ENCODE measurements around the gene FUZ.
A peak's percentile ranks its signal among the peaks of the same experiment; 100 is the strongest.

Gene FUZ

DNA sequence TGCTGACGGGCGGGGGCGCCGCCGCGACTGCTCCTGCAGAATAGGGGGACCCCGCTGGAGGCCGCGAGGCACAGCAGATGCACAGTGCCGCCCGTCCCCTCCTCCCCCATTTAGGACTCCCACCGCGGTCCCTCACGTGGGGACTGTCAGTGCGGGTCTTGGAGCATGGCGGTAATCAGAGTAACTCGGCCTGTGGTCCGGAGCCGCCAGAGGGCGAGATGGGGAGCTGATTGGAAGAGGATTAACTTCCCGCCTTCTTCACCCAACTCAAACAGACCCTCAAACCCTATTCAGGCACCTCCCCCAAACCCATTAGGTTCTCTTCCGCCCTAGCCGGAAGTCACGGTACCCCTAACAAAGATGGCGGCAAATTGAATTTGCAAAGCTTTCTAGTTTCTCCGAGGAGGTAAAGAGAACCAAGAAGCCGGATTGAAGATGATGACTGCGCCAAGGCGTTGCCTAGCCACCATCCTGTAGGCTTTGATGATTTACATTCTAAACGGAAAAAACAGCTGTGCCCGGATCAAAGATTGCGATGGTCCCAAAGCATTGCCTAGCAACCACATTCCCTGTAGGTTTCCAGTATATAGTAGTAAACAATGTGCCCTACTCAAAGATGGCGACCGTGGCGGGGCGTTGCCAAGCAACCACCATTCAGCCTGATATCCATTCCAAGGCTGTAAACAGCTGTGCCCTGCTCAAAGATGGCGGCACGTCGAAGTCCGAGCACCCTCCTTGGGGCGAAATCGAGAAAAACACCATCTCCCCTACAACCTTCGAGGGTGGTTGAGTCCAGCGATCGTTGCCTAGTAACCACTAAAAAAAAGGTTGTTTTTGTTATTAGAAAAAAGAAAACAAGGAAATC, at the start of gene FUZ:
TSS of gene FUZ (minus strand) at position 296 of the 865 bp plus-strand sequence. CDS start at position 110, 186 bp downstream.
- DNase-seq: peak; percentile 99

DNA sequence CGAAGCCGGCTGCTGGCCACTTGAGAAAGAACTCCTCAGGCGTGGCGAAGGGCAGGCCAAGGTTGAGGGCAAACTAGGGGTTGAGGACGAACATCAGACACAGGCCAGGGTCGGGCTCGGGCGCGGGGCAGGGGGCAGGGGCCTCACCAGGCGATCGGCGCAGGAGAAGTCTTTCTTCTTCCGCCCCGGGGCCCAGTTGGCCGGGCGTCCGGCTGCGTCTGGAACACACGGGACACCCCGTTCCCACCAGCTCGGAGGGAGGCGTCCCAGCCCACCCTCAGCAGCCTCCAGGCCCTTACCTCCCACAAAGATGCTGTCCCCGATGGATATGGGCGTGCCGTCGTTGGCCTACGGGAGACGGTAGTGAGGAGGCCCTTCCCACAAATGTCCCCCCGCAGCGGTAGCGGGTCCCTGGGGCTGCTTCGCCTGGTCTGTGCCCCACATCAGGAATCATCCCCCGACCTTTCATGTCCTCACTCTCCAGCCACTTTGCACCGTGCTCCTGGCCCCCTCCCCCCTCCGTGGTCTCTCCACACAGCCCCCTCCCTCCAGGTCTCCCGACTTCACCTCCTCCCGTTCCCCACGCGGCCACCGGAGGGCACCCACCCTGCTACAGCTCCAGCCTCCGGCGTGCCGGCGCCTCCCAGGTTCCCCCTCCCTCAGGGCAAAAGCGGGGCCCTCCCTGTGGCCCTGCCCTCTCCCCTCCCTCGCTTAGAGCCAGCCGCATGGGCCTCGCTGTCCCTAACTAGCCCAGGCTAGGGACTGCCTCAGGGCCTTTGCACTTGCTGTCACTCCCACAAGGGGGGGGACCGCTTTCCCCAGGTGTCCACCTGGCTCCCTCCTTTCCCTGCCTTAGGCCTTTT, 49.5 kb upstream of the FUZ start:
- no peak for DNase-seq

DNA sequence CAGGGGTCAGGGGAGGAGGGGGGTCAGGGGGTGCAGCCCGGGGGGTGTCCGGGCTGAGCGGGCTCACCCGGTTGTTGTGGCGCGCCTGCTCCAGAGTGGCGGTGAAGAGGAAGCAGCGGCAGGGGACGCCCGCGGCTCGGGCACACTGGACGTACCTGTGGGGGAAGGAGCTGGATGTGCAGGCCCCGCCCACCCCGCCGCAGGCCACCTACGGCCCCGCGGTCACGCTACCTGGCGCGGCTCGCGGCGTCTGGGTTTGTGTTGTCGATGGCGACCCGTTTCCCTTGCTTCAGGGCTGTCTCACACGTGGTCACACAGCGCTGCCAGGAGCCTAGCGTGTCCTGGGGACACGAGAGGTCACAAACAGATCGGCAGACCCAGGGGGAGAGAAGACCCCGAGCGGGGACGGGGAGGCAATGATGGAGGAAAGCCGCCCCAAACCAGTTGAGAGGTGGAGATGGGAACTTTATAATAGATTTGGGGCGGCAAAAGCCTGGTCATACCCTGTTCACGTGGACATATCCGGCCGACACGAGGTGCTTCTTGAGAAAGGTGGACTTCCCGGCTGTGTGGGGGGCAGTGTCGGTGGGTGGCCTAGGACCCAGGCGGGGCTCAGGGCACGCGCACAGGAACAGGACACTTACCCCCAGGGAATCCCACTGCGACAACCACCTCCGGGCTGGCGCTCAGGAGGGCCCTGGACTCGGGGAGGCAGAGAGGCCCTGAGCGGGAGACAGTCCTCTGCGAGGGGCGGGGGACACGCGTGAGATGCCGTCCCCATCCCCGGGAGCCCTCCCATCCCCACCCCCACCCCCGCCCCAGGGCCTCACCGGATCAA, 48.7 kb upstream of the FUZ start:
- no peak for DNase-seq

- DNase-seq: no peak
Measured at GRCh38 chr19:49861107-49861506, 48.0 kb upstream of the FUZ start.

DNA sequence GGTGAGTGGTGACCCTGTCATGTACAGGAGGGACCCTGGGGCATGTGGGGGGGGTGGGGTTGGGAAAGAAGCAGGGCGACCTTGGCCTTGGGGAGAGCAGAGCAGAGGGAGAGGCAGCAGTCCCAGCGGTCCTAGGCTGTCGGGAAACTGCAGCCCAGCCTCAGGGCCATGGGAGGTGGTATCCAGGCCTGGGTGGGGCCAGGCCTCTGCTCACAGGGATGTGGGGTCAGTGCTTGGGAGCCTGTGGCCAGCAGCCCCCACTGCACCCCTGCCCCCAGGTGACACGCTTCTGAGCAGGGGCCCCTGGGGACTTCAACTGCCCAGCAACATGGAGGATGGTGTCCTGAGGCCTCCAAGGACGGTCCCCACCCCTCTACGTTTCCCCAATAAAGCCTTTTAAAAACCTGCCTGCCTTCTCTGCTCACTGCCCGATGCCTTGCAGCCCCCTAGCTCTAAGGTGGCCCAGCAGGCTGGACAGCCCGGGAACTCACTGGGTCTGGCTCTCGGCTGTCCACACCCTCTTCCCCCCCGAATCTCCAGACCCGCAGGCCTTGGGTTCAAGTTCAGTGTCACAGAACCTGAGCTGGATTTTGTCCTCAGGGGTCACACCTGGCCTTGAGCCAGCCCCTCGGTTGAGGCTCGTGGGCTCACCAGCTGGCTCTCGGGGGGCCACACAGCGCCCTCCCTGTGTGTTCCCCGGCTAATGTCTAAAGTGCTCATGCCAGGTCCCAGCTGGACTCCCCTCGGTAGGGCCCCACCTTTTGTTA, 47.4 kb upstream of the FUZ start:
- no peak for DNase-seq

DNA sequence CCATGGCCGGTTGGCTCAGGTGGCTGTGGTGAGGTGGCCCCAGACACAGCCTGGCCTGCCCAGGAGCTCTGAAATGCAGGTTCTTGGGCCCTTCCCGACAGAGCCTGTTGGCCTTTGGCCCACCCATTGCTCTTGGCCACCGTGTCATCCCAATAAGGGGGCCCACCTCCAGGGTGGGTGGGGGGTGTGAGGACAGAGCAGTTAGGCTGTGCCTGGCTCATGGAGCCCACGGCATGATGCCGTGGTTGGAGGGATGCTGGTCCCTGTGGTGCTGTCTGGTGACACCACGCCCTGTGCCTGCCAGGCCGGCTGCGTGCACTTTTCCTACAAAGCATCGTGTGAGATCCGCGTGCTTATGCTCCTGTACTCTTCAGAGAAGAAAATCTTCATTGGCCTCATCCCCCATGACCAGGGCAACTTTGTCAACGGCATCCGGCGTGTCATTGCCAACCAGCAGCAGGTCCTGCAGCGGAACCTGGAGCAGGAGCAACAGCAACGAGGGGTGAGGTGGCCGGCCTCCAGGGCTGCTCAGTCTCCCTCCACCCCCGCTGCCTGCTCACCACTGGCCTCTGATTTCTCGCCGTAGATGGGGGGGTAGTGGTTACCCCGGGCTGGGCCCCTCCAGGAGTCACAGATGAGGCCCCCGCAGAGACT, 46.7 kb upstream of the FUZ start:
- no peak for DNase-seq

- DNase-seq: no peak
Measured at GRCh38 chr19:49858088-49858985, 45.2 kb upstream of the FUZ start.

DNA sequence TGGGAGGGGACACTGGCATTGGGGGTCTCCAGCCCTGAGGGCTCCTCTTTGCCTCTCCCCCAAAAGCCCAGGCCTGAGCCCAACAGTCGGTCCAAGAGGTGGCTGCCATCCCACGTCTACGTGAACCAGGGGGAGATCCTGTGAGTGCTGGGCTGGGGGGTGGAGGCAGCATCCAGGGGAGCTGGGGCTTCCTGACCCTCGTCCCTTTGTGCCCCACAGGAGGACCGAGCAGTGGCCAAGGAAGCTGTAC, 44.7 kb upstream of the FUZ start:
- DNase-seq: no peak

GRCh38 chr19:49857061-49857837, 44.2 kb upstream of the FUZ start:
- DNase-seq: no peak

GRCh38 chr19:49856574-49857021, 43.5 kb upstream of the FUZ start:
- no peak for DNase-seq

GRCh38 chr19:49855676-49856573, 42.8 kb upstream of the FUZ start:
- DNase-seq: no peak

- DNase-seq: no peak
Measured at GRCh38 chr19:49855277-49855675, 42.2 kb upstream of the FUZ start.

GRCh38 chr19:49854378-49855263, 41.5 kb upstream of the FUZ start:
- no peak for DNase-seq

- DNase-seq: no peak
Measured at GRCh38 chr19:49853852-49854377, 40.8 kb upstream of the FUZ start.

- no peak for DNase-seq
Measured at GRCh38 chr19:49852631-49853126, 39.6 kb upstream of the FUZ start.

DNA sequence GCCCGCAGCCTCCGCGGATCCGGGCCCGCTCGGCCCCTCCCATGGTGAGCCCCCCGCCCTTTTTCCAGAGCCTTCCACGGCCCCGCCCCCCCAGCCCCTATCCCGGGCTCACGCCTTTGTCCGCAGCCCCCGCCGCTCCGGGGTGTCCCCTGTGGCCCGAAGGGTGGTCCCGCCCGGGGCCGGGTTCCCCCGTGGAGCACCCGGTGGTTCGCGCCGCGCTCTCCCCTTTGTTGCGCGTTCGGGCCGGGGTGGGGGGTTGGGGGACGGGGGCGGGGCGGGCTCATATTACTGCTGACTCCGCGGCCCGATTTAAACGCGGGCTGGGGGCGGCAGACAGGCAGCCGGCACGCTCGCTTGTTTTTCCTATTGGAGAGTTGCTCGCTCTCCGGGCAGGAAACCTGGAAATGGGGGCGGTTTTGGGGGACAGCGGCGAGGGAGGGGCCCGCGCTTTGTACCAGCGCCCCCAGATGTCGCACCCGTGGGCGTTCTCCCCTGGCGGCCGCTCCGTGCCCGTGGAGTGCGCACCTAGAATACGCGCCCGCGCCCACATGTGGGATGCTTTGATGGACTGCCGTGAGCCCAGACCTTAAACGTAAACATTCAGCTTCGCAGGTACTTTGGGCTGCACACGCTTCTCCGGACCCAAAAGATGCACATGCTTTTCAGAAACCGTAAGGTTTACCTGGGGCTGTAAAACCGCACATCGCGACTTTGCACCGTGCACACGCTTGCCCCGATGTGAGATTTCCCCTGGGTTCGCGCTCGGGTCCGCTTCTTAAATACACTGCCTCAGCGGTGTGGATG, 38.6 kb upstream of the FUZ start:
- DNase-seq: peak; percentile 43

All from NCI-H1105 treated with DMSO at 0.1 percent for 48 hours (cell line).